K562 treated with DMSO at 1 percent for 24 hours (cell line): ENCODE data around the gene HSD17B7. TPM values are rescaled to one million over a fixed set of nuclear protein-coding genes. Genes with fewer than 3 reads are reported as not detected.

ENCODE experiments used
- total RNA-seq: library from RNA; unstranded; fragments of 300-600 nt; gene quantifications from 2 replicates; pipeline ENCODE4 v1.2.3, GENCODE V29; 2022; ENCODE audit warnings: low read depth; ENCODE audit not compliant: insufficient read depth

HSD17B7 gene, protein sequence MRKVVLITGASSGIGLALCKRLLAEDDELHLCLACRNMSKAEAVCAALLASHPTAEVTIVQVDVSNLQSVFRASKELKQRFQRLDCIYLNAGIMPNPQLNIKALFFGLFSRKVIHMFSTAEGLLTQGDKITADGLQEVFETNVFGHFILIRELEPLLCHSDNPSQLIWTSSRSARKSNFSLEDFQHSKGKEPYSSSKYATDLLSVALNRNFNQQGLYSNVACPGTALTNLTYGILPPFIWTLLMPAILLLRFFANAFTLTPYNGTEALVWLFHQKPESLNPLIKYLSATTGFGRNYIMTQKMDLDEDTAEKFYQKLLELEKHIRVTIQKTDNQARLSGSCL
- 20.4 and 37.5 TPM in 2 replicates for total RNA-seq

GRCh38 chr1:162790303-162790984 is at the start of gene HSD17B7:
HSD17B7 (plus strand) TSS chr1:162790702; CDS start chr1:162790801, 99 bp downstream.

DNA sequence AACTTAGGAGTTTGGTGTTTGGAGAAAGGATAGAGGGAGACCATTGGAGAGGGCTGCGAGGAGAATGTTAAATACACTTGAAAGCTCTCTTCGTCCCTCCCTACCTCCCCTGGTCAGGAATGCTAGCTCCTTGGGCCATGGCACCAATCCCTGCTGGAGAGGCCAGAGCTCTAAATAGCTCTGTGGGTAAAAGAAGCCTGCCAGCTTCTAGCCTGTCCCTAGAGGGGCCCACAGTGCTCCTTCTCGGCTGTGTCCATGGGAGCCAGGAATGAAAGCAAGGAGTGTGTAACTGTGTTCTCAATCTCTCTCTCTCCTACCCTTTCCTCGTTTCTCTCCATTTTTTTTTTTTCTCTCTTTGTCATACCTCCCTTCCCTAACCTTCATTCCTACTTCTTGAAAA is 70.6 kb downstream of the HSD17B7 start, which contains the start of gene CCDC190:
Gene CCDC190 (minus strand): TSS at position 75 of the 400 bp plus-strand sequence. CDS start 1,529 bp downstream, outside the sequence.

Other genes with a start within 250 kb of the HSD17B7 start
- gene UAP1, start 229.0 kb upstream of the HSD17B7 start, total RNA-seq = 48.3 and 56.4 TPM in 2 replicates
- gene DDR2, start 158.2 kb upstream of the HSD17B7 start, total RNA-seq = 0.73 and 1.1 TPM in 2 replicates
- not detected in 2 replicates for gene CCDC190, start 70.5 kb downstream of the HSD17B7 start, total RNA-seq